SJSA1 (cell line): ENCODE measurements around the gene PNKP. TPM values are rescaled to one million over a fixed set of nuclear protein-coding genes. Genes with fewer than 3 reads are reported as not detected.

Experiments
- DNase-seq, 2 experiments: peaks; one replicate each; pipeline ENCODE4 v3.0.0-alpha.2; 2015 to 2020; ENCODE audit warnings: low spot score in 2 of 2, low read depth in 1 of 2
- H3K27ac ChIP-seq: fragments of 250-450 bp; sonication (Bioruptor Pico); 2 replicates; pipeline ENCODE4 v1.5.1; 2020; ENCODE audit warnings: mild to moderate bottlenecking, moderate library complexity
- H3K27me3 ChIP-seq: fragments of 250-450 bp; sonication (Bioruptor Pico); replicated peaks from 2 replicates; pipeline ENCODE4 v1.5.1; 2020; ENCODE audit warnings: mild to moderate bottlenecking, moderate library complexity
- H3K36me3 ChIP-seq: fragments of 250-450 bp; sonication (Bioruptor Pico); 2 replicates; pipeline ENCODE4 v1.5.1; 2020; ENCODE audit warnings: mild to moderate bottlenecking
- H3K4me1 ChIP-seq: fragments of 250-450 bp; sonication (Bioruptor Pico); replicated peaks from 2 replicates; pipeline ENCODE4 v1.6.1; 2021; ENCODE audit warnings: mild to moderate bottlenecking
- H3K4me3 ChIP-seq: fragments of 250-450 bp; sonication (Bioruptor Pico); 2 replicates; pipeline ENCODE4 v1.5.1; 2020; ENCODE audit warnings: mild to moderate bottlenecking
- H3K9me3 ChIP-seq: fragments of 250-450 bp; sonication (Bioruptor Pico); replicated peaks from 2 replicates; pipeline ENCODE4 v1.5.1; 2020; ENCODE audit warnings: mild to moderate bottlenecking
- total RNA-seq: library from RNA; depleted of rRNA; stranded (reverse); fragments of >200 nt; shearing (Covaris generic); gene quantifications from 2 replicates; pipeline ENCODE4 v1.2.3, GENCODE V29; 2014

PNKP gene
- total RNA-seq, 1 experiment from 2014 or later, result 35.0 TPM

GRCh38 chr19:49884109-49884508, 16.7 kb upstream of the PNKP start:
- Histone ChIP-seq H3K27ac (no peak overlapping the region), H3K27me3 (no peaks in the 10 kb centered on the region), H3K9me3 (peaks cover 7% of the 10 kb centered on the region; the same call in 1 of the 2 replicates), H3K4me1 (no peaks in the 10 kb centered on the region), H3K36me3 (peaks cover 49% of the 10 kb centered on the region), H3K4me3 (no peak overlapping the region)
- no peak for DNase-seq

- peaks cover 51% of the 10 kb centered on the region for H3K36me3 ChIP-seq
- H3K27me3 ChIP-seq, result no peaks in the 10 kb centered on the region
- H3K4me1 ChIP-seq, result peaks cover 8% of the 10 kb centered on the region
- DNase-seq, result no peak
- no peak overlapping the region for H3K27ac ChIP-seq
- H3K4me3 ChIP-seq, result no peak overlapping the region
- H3K9me3 ChIP-seq, result peaks cover 7% of the 10 kb centered on the region; the same call in 1 of the 2 replicates
Observed at GRCh38 chr19:49883094-49883493, 15.7 kb upstream of the PNKP start.

- DNase-seq, result no peak
- no peak overlapping the region for H3K27ac ChIP-seq
- H3K27me3 ChIP-seq, result no peaks in the 10 kb centered on the region
- H3K36me3 ChIP-seq, result peaks cover 51% of the 10 kb centered on the region
- no peak overlapping the region for H3K4me3 ChIP-seq
- peaks cover 7% of the 10 kb centered on the region; the same call in 1 of the 2 replicates for H3K9me3 ChIP-seq
- peaks cover 8% of the 10 kb centered on the region for H3K4me1 ChIP-seq
Observed at GRCh38 chr19:49882643-49883042, 15.3 kb upstream of the PNKP start.

- Histone ChIP-seq H3K27ac (no peak overlapping the region), H3K27me3 (no peaks in the 10 kb centered on the region), H3K4me1 (peaks cover 8% of the 10 kb centered on the region), H3K4me3 (no peak overlapping the region), H3K9me3 (peaks cover 7% of the 10 kb centered on the region; the same call in 1 of the 2 replicates), H3K36me3 (peaks cover 51% of the 10 kb centered on the region)
- DNase-seq, result no peak
Observed at GRCh38 chr19:49881672-49882394, 14.5 kb upstream of the PNKP start.

GRCh38 chr19:49881186-49881585, 13.8 kb upstream of the PNKP start:
- H3K9me3 ChIP-seq, result peaks cover 7% of the 10 kb centered on the region; the same call in 1 of the 2 replicates
- DNase-seq, result no peak
- H3K27me3 ChIP-seq, result no peaks in the 10 kb centered on the region
- H3K36me3 ChIP-seq, result peaks cover 53% of the 10 kb centered on the region
- no peak overlapping the region for H3K4me3 ChIP-seq
- H3K27ac ChIP-seq, result no peak overlapping the region
- peaks cover 8% of the 10 kb centered on the region for H3K4me1 ChIP-seq

GRCh38 chr19:49880162-49880869, 12.9 kb upstream of the PNKP start:
- Histone ChIP-seq H3K9me3 (peaks cover 7% of the 10 kb centered on the region; the same call in 1 of the 2 replicates), H3K4me1 (peaks cover 14% of the 10 kb centered on the region), H3K4me3 (no peak overlapping the region), H3K27ac (no peak overlapping the region), H3K27me3 (no peaks in the 10 kb centered on the region), H3K36me3 (peaks cover 54% of the 10 kb centered on the region)
- no peak for DNase-seq

GRCh38 chr19:49879243-49879963, 12.0 kb upstream of the PNKP start:
- DNase-seq, result no peak
- no peaks in the 10 kb centered on the region for H3K27me3 ChIP-seq
- no peak overlapping the region for H3K27ac ChIP-seq
- peaks cover 7% of the 10 kb centered on the region; the same call in 1 of the 2 replicates for H3K9me3 ChIP-seq
- peaks cover 15% of the 10 kb centered on the region for H3K4me1 ChIP-seq
- no peak overlapping the region for H3K4me3 ChIP-seq
- peaks cover 53% of the 10 kb centered on the region for H3K36me3 ChIP-seq

GRCh38 chr19:49878744-49879070, 11.3 kb upstream of the PNKP start:
- H3K9me3 ChIP-seq, result peaks cover 7% of the 10 kb centered on the region; the same call in 1 of the 2 replicates
- no peak overlapping the region for H3K27ac ChIP-seq
- no peaks in the 10 kb centered on the region for H3K27me3 ChIP-seq
- DNase-seq, result no peak
- H3K4me3 ChIP-seq, result peak overlapping the region; percentile 83; the same call in 1 of the 2 replicates
- H3K4me1 ChIP-seq, result peaks cover 15% of the 10 kb centered on the region
- H3K36me3 ChIP-seq, result peaks cover 46% of the 10 kb centered on the region

- Histone ChIP-seq H3K4me1 (peaks cover 15% of the 10 kb centered on the region), H3K4me3 (peak overlapping the region; percentile 83), H3K27ac (peak overlapping the region; percentile 95), H3K27me3 (no peaks in the 10 kb centered on the region), H3K36me3 (peaks cover 40% of the 10 kb centered on the region), H3K9me3 (peaks cover 5% of the 10 kb centered on the region; the same call in 1 of the 2 replicates)
- DNase-seq, result peak; percentile 98
Observed at GRCh38 chr19:49877879-49878743, 10.7 kb upstream of the PNKP start.

- peak; percentile 99 to 100 for DNase-seq
- H3K27me3 ChIP-seq, result no peaks in the 10 kb centered on the region
- H3K4me1 ChIP-seq, result peaks cover 15% of the 10 kb centered on the region
- no peaks in the 10 kb centered on the region for H3K9me3 ChIP-seq
- peak within 1 kb of the TSS; percentile 95 for H3K27ac ChIP-seq
- H3K4me3 ChIP-seq, result peak within 1 kb of the TSS; percentile 83
- peaks cover 31% of the 10 kb centered on the region for H3K36me3 ChIP-seq
Observed at GRCh38 chr19:49877020-49877878, 9.9 kb upstream of the PNKP start, which contains the start of the genes AKT1S1 and TBC1D17. Gene AKT1S1, minus strand, starts transcription at chr19:49877355. Its CDS starts 4,060 bp downstream, at chr19:49873295. Gene TBC1D17, plus strand, starts transcription at chr19:49877702. Its CDS starts 22 bp downstream, at chr19:49877724.

- Histone ChIP-seq H3K4me1 (peaks cover 15% of the 10 kb centered on the region), H3K9me3 (no peaks in the 10 kb centered on the region), H3K4me3 (peak overlapping the region; percentile 83), H3K27ac (peak overlapping the region; percentile 95), H3K27me3 (no peaks in the 10 kb centered on the region), H3K36me3 (peaks cover 24% of the 10 kb centered on the region)
- DNase-seq, result peak; percentile 98 to 100
Observed at GRCh38 chr19:49876422-49877019, 9.1 kb upstream of the PNKP start.
